GM12864 (cell line): Measurements from ENCODE around the gene ZGLP1.

Experiments
- DNase-seq: peaks from one replicate; pipeline ENCODE4 v3.0.0-alpha.2; 2011; ENCODE audit warnings: low read depth
- H3K4me3 ChIP-seq: 2 replicates; pipeline ENCODE4 v1.5.1; 2011; ENCODE audit warnings: mild to moderate bottlenecking, low read depth, low read length, control low read depth
- TF ChIP-seq, protein P1 (sequence below): IDR thresholded peaks from 2 replicates; pipeline ENCODE4 v1.5.1; 2011; ENCODE audit warnings: low read depth, mild to moderate bottlenecking, moderate library complexity, low read length, control low read depth, inconsistent platforms; ENCODE audit errors: missing control alignments

The ZGLP1 gene

DNA sequence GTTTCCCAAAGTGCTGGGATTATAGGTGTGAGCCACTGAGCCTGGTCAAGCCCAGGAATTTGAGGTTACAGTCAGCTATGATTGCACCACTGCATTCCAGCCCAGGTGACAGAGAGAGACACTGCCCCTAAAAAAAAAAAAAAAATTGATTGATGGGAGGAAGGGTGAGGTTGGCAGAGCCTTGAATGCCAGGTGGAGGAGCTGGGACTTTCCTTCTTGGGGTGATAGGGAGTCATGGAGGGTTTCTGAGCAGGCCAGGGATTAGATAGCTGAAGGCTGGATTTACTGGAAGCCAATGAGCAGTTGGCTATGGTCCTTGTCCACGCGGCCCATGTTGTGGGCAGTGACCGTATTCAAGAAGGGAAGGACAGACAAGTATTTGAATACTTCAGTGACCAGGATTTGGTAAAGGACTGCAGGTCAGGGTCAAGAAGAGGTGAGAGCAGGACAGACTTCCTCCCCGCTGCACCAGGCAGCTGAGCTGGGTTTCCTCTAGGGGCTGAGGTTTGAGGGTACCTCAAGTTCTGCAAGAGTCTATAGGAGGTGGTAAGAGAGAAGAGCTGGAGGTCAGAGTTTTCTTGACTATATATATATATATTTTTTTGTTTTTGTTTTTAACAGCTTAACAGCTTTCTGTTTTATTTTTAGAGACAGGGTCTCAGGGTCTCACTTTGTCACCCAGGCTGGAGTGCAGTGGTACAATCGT lies 29.7 kb downstream of the ZGLP1 start:
- no peak overlapping the region for H3K4me3 ChIP-seq
- TF ChIP-seq, protein P1, sequence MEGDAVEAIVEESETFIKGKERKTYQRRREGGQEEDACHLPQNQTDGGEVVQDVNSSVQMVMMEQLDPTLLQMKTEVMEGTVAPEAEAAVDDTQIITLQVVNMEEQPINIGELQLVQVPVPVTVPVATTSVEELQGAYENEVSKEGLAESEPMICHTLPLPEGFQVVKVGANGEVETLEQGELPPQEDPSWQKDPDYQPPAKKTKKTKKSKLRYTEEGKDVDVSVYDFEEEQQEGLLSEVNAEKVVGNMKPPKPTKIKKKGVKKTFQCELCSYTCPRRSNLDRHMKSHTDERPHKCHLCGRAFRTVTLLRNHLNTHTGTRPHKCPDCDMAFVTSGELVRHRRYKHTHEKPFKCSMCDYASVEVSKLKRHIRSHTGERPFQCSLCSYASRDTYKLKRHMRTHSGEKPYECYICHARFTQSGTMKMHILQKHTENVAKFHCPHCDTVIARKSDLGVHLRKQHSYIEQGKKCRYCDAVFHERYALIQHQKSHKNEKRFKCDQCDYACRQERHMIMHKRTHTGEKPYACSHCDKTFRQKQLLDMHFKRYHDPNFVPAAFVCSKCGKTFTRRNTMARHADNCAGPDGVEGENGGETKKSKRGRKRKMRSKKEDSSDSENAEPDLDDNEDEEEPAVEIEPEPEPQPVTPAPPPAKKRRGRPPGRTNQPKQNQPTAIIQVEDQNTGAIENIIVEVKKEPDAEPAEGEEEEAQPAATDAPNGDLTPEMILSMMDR: no peak
- DNase-seq: no peak

DNA sequence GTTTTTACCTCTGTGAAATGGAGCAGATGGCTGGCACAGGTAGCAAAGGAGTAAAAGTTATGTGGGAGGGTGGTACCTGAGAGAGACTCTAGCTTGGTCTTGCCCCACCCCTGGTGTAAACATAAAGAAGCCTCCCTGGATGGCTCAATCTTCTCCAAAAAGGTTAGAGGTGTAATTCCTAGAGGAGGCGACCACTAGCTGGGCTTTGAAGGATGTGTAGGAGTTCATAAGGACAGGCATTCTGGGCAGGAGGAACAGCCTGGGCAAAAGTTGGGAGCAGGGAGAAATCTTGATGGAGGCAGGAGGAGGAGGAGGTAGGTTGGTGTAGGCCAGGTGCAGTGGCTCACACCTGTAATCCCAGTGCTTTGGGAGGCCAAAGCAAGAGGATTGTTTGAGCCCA lies 30.7 kb downstream of the ZGLP1 start:
- no peak overlapping the region for H3K4me3 ChIP-seq
- TF ChIP-seq, protein P1: no peak
- DNase-seq: no peak

DNA sequence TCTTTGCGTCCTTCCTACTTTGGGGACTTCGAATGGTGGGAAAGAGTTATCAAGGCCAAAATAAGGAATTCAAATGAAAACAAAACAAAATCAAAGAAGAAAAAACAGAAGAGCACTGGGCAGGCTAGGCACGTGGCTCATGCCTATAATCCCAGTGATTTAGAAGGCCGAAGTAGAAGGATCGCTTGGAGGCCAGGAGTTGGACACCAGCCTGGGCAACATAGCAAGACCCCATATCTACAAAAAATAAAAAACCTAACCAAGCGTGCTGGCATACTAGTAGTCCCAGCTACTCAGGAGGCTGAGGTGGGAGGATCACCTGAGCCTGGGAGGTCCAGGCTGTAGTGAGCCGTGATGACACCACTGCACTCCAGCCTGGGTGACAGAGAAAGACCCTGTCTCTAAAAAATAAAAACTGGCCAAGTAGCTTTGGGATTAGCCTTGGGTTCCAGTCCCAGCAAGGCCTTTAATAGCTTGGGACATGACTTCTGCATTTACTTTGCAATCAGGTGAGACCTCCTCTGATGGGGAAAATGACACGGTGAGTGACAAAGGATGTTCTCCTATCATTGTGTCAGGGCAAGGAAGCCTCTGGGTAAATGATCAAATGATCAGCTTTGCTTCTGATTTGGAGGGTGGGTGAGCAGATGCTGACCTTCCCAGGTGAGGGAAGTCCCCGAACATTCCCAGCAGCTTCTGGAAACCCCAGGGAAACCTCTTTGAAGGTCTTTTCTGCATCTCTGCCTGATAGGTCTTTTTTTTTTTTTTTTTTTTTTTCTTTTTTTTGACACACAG lies 31.6 kb downstream of the ZGLP1 start:
- no peak for DNase-seq
- TF ChIP-seq, protein P1: no peak
- no peak overlapping the region for H3K4me3 ChIP-seq

DNA sequence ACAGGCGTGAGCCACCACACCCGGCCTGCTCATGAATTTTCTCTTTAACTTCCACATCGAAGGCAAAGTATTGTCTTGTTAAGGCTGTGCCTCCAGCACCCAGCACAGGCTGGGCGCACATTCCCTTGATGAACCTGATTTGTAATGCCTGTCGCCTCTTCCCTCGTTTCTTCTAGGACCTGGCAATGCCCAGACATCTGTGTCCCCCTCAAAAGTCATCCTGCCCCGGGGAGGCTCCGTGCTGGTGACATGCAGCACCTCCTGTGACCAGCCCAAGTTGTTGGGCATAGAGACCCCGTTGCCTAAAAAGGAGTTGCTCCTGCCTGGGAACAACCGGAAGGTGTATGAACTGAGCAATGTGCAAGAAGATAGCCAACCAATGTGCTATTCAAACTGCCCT lies 35.0 kb downstream of the ZGLP1 start:
- DNase-seq: no peak
- H3K4me3 ChIP-seq: peak overlapping the region; percentile 78
- TF ChIP-seq, protein P1: no peak

DNA sequence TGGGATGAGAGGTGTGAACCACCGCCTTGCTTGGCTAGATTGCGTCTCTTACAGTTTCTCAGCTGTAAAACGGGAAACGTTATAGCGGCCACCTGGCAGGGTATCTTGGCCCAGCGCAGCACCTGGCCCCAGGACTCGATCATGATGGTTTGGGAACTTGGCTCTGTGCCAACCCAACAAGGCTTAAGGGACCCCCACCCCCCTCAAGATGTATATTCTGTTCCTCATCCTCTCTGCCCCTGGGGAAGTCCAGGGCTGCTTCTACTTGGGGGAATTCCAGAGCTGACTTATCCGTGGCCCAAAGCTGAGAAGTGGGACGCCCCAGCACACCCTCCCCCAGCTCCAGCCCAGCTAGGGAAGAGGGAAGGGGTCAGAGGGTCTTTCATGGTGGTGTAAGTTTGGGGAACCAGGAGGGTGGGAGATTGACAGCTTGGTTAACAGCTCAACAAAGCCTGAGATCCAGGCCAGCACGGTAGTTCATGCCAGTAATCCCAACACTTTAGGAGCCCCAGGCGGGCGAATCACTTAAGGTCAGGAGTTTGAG lies 38.0 kb downstream of the ZGLP1 start:
- H3K4me3 ChIP-seq: peak overlapping the region; percentile 78
- TF ChIP-seq, protein P1: no peak
- peak; percentile 70 for DNase-seq

DNA sequence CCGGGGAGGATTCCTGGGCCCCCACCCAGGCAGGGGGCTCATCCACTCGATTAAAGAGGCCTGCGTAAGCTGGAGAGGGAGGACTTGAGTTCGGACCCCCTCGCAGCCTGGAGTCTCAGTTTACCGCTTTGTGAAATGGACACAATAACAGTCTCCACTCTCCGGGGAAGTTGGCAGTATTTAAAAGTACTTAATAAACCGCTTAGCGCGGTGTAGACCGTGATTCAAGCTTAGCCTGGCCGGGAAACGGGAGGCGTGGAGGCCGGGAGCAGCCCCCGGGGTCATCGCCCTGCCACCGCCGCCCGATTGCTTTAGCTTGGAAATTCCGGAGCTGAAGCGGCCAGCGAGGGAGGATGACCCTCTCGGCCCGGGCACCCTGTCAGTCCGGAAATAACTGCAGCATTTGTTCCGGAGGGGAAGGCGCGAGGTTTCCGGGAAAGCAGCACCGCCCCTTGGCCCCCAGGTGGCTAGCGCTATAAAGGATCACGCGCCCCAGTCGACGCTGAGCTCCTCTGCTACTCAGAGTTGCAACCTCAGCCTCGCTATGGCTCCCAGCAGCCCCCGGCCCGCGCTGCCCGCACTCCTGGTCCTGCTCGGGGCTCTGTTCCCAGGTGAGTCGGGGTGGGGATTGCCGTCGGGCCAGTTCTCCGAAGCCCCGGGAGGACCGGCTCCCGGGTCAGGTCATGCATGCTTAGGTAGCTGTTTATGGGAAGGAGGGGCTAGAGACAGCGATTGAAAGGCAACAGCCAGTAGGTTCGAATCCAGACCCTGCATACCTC lies 38.8 kb downstream of the ZGLP1 start, which contains the start of gene ICAM1:
ICAM1 (plus strand) TSS at position 505 of the 779 bp plus-strand sequence; CDS start at position 545, 40 bp downstream.
- H3K4me3 ChIP-seq: peak within 1 kb of the TSS; percentile 78
- peak; percentile 67 for DNase-seq
- TF ChIP-seq, protein P1: peak; percentile 17
